ENCODE measurements around the gene PRR19. TPM values are rescaled to one million over a fixed set of nuclear protein-coding genes. Genes with fewer than 3 reads are reported as not detected.

PRR19 gene
- total RNA-seq, 2 experiments from 2014 or later: 0.38 to 0.49 TPM

DNA sequence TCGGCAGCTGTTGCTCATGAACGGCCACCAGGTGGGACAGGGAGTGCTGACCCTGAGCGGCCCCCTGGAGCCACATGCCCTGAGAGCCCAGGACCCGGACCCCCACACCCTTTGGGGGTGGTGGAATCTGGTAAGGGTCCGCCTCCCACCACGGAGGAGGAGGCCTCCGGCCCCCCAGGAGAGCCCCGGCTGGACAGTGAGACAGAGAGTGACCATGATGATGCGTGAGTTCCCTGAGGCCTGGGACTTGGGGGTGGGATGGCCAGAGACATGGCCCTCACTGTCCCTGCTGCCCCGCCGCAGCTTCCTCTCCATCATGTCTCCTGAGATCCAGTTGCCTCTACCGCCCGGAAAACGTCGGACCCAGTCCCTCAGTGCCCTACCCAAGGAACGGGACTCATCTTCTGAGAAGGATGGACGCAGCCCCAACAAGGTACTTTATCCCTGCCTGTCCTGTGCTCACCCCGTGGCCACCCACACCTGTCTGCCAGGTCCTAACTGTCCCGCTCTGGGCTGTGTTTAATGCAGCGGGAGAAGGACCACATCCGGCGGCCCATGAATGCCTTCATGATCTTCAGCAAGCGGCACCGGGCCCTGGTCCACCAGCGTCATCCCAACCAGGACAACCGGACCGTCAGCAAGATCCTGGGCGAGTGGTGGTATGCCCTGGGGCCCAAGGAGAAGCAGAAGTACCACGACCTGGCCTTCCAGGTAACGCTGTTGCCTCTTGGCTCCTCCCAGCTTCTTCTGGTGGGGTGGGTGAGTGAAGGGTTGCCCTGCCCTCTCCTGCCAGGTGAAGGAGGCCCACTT lies 14.7 kb upstream of the PRR19 start:
- POLR2A ChIA-PET: interaction anchor here (1.0 kb wide), 1 partner anchor 14 kb away, joined by 3 read pairs; no protein-coding TSS in a partner anchor
- Mint-ChIP-seq H3K9me3 (no peaks in the 10 kb centered on the region), H3K4me3 (no peak overlapping the region), H3K4me1 (ENCODE audit: low read depth) (peaks cover 18% of the 10 kb centered on the region), H3K36me3 (ENCODE audit: low read depth) (peaks cover 8% of the 10 kb centered on the region), H3K27me3 (no peaks in the 10 kb centered on the region), H3K27ac (no peak overlapping the region)
- TF ChIP-seq, protein P1, sequence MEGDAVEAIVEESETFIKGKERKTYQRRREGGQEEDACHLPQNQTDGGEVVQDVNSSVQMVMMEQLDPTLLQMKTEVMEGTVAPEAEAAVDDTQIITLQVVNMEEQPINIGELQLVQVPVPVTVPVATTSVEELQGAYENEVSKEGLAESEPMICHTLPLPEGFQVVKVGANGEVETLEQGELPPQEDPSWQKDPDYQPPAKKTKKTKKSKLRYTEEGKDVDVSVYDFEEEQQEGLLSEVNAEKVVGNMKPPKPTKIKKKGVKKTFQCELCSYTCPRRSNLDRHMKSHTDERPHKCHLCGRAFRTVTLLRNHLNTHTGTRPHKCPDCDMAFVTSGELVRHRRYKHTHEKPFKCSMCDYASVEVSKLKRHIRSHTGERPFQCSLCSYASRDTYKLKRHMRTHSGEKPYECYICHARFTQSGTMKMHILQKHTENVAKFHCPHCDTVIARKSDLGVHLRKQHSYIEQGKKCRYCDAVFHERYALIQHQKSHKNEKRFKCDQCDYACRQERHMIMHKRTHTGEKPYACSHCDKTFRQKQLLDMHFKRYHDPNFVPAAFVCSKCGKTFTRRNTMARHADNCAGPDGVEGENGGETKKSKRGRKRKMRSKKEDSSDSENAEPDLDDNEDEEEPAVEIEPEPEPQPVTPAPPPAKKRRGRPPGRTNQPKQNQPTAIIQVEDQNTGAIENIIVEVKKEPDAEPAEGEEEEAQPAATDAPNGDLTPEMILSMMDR (IDR thresholded peaks at IDR 0.05): no peak
- no peak for DNase-seq
- CTCF ChIA-PET: interaction anchor here (0.7 to 1.2 kb wide), 3 partner anchors 8 to 144 kb away, joined by 3 read pairs; no protein-coding TSS in a partner anchor
- ATAC-seq: no peak
- intact Hi-C loops (cut with micrococcal nuclease): loop anchor here (10.0 kb wide), 1 partner anchor 152 kb away; the partner anchor contains the start of gene POU2F2

GRCh38 chr19:42287827-42288107 lies 14.2 kb upstream of the PRR19 start:
- Mint-ChIP-seq H3K27ac (no peak overlapping the region), H3K36me3 (ENCODE audit: low read depth) (peaks cover 10% of the 10 kb centered on the region), H3K4me1 (ENCODE audit: low read depth) (peaks cover 18% of the 10 kb centered on the region), H3K27me3 (no peaks in the 10 kb centered on the region), H3K9me3 (no peaks in the 10 kb centered on the region), H3K4me3 (no peak overlapping the region)
- ATAC-seq (no peak), DNase-seq (no peak)
- intact Hi-C loops (cut with micrococcal nuclease): loop anchor here (10.0 kb wide), 1 partner anchor 153 kb away; the partner anchor contains the start of gene POU2F2
- ChIA-PET CTCF (interaction anchor here (0.7 to 1.4 kb wide), 6 partner anchors 9 to 143 kb away, joined by 3 read pairs; partner anchors contain the start of gene ZNF526), POLR2A (interaction anchor here (1.0 kb wide), 1 partner anchor 36 kb away, joined by 3 read pairs; no protein-coding TSS in a partner anchor)
- TF ChIP-seq, protein P1 (IDR thresholded peaks at IDR 0.05): no peak

DNA sequence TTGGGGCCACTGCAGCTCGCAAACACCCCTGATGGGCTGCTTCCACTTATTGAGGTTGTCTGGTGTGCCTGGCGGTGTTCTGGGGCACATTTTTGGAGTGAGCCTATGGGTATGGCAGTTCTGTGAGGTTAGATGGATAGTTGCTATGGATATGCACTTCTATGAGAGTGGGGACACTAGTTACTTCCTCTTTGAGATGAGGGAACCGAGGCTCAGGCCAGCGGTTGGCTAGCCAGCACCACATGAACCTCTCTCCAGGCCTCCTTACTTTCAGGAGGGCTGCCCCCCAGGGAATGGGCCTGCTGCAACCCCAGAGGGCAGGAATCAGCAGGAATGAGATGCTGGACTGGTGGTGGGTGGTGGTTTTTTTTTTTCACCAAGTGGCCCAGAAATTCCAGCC lies 13.5 kb upstream of the PRR19 start:
- ChIA-PET POLR2A (interaction anchor here (1.0 kb wide), 1 partner anchor 36 kb away, joined by 3 read pairs; no protein-coding TSS in a partner anchor), CTCF (interaction anchor here (1.2 to 1.4 kb wide), 4 partner anchors 44 to 143 kb away, joined by 3 read pairs; partner anchors contain the start of gene ZNF526)
- Mint-ChIP-seq H3K27ac (no peak overlapping the region), H3K27me3 (no peaks in the 10 kb centered on the region), H3K4me1 (ENCODE audit: low read depth) (peaks cover 18% of the 10 kb centered on the region), H3K9me3 (no peaks in the 10 kb centered on the region), H3K36me3 (ENCODE audit: low read depth) (peaks cover 13% of the 10 kb centered on the region), H3K4me3 (no peak overlapping the region)
- intact Hi-C loops (cut with micrococcal nuclease): loop anchor here (10.0 kb wide), 1 partner anchor 154 kb away; the partner anchor contains the start of gene POU2F2
- TF ChIP-seq, protein P1 (IDR thresholded peaks at IDR 0.05): no peak
- ATAC-seq (no peak), DNase-seq (no peak)

DNA sequence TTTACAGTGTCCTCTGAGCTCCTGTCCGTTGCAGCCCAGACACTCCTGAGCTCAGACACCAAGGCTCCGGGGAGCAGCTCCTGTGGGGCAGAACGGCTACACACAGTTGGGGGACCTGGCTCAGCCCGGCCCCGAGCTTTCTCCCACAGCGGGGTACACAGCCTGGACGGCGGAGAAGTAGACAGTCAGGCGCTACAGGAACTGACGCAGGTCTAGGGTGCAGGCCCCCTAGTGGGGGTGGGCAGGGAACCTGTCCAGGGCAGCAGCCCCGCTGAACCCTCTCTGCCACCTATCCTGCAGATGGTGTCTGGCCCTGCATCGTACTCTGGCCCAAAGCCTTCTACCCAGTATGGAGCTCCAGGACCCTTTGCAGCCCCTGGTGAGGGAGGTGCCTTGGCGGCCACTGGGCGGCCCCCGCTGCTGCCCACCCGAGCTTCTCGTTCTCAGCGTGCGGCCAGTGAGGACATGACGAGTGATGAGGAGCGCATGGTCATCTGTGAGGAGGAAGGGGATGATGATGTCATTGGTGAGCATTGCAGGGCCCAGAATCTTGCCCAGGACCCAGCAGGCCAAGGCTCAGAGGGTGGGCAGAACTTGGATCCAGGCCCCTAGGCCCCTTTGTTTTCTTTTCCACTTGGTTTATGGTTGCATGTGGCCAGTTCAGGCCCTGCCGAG lies 12.9 kb upstream of the PRR19 start:
- H3K4me1 Mint-ChIP-seq (ENCODE audit: low read depth): peaks cover 18% of the 10 kb centered on the region
- no peaks in the 10 kb centered on the region for H3K27me3 Mint-ChIP-seq
- ChIA-PET CTCF (interaction anchor here (1.2 to 1.4 kb wide), 4 partner anchors 45 to 180 kb away, joined by 3 read pairs; partner anchors contain the start of gene ZNF526), POLR2A (interaction anchor here (1.0 kb wide), 1 partner anchor 37 kb away, joined by 3 read pairs; no protein-coding TSS in a partner anchor)
- TF ChIP-seq, protein P1 (IDR thresholded peaks at IDR 0.05): no peak
- DNase-seq (no peak), ATAC-seq (no peak)
- H3K9me3 Mint-ChIP-seq: no peaks in the 10 kb centered on the region
- intact Hi-C loops (cut with micrococcal nuclease): loop anchor here (10.0 kb wide), 1 partner anchor 154 kb away; the partner anchor contains the start of gene POU2F2
- H3K36me3 Mint-ChIP-seq (ENCODE audit: low read depth): peaks cover 16% of the 10 kb centered on the region
- H3K4me3 Mint-ChIP-seq: no peak overlapping the region
- H3K27ac Mint-ChIP-seq: no peak overlapping the region
